K562 (cell line): ENCODE measurements around the gene SLC35F4. TPM values are rescaled to one million over a fixed set of nuclear protein-coding genes. Genes with fewer than 3 reads are reported as not detected.

Source experiments
- ATAC-seq: fragments of 200-7000 bp; cut with Tn5 transposase; 3 replicates; pipeline ENCODE4 v1.9.1; 2020; ENCODE audit warnings: moderate library complexity
- BruUV-seq: library from RNA; stranded (reverse); fragments of 400-500 nt; replicated peaks from 2 replicates; lab custom pipeline; 2021; lab: Mats Ljungman, UMichigan
- CTCF ChIA-PET: fragments of 300-600 bp; formaldehyde crosslinking; extraction: SDS; loops from one replicate; lab custom pipeline; 2021; ENCODE audit warnings: low intra/inter-chr PET ratio; lab: Yijun Ruan, JAX
- POLR2A ChIA-PET: fragments of 300-600, 350-650 bp; sonication (Branson Sonifier 250); formaldehyde crosslinking; extraction: SDS; loops from one replicate; lab custom pipeline; 2021; ENCODE audit warnings: antibody characterized with exemption, inconsistent platforms; lab: Yijun Ruan, JAX
- DNase-seq, 4 experiments: peaks; one replicate each; pipeline versions ENCODE4 v3.0.0 to v3.0.0-alpha.2; 2011 to 2018; ENCODE audit warnings: low spot score in 3 of 4, mixed read lengths in 3 of 4; ENCODE audit errors: extremely low read depth in 1 of 4
- FAIRE-seq: peaks from 2 replicates; lab custom pipeline; 2011; peaks lifted over from hg19 to GRCh38; lab: Jason Lieb, UNC
- H2AFZ ChIP-seq: 2 replicates; pipeline ENCODE4 v1.6.0; 2011; ENCODE audit warnings: low read depth, low read length, control low read depth, inconsistent platforms
- H3K27ac ChIP-seq: fragments of 200-600 bp; 3 replicates; pipeline ENCODE4 v1.8.0; 2011; ENCODE audit warnings: low read depth, mild to moderate bottlenecking, control low read depth, inconsistent platforms, low read length, moderate library complexity, mixed read lengths; ENCODE audit errors: extremely low read depth
- H3K27me3 ChIP-seq, 2 experiments: fragments of 300-600 bp in 1 of 2; 2 replicates in 1 of 2; 3 replicates in 1 of 2; pipeline versions ENCODE4 v1.6.0 to v1.8.0; 2011; ENCODE audit warnings: inconsistent platforms in 2 of 2, low read length in 2 of 2, mild to moderate bottlenecking in 1 of 2, mixed read lengths in 1 of 2, moderate library complexity in 1 of 2; ENCODE audit not compliant: control insufficient read depth in 2 of 2, insufficient read depth in 2 of 2
- H3K36me3 ChIP-seq: fragments of 300-600 bp; 3 replicates; pipeline ENCODE4 v1.8.0; 2011; ENCODE audit warnings: mild to moderate bottlenecking, low read length, inconsistent platforms; ENCODE audit not compliant: control insufficient read depth, insufficient read depth
- H3K4me1 ChIP-seq, 2 experiments: fragments of 200-600 bp in 1 of 2; replicated peaks in 1 of 2; 2 replicates in 1 of 2; 3 replicates in 1 of 2; pipeline versions ENCODE4 v1.5.1 to v1.8.0; 2011; ENCODE audit warnings: inconsistent platforms in 2 of 2, low read length in 2 of 2, mild to moderate bottlenecking in 1 of 2, mixed read lengths in 1 of 2, moderate library complexity in 1 of 2; ENCODE audit not compliant: control insufficient read depth in 2 of 2, insufficient read depth in 2 of 2
- H3K4me2 ChIP-seq: 2 replicates; pipeline ENCODE4 v1.6.1; 2011; ENCODE audit warnings: low read length, control low read depth, inconsistent platforms, mixed read lengths; ENCODE audit not compliant: insufficient read depth
- H3K4me3 ChIP-seq: fragments of 200-600 bp; sonication (generic), shearing (Covaris generic); 2 replicates; pipeline ENCODE4 v1.5.1; 2016; ENCODE audit warnings: control low read depth, inconsistent platforms
- H3K79me2 ChIP-seq: fragments of 200-600 bp; 3 replicates; pipeline ENCODE4 v1.8.0; 2011; ENCODE audit warnings: low read length, inconsistent platforms; ENCODE audit not compliant: control insufficient read depth, insufficient read depth
- H3K9ac ChIP-seq, 2 experiments: 2 replicates each; pipeline versions ENCODE4 v1.6.0 to v1.6.1; 2011; ENCODE audit warnings: low read depth in 2 of 2, low read length in 2 of 2, control low read depth in 1 of 2, inconsistent platforms in 1 of 2, mild to moderate bottlenecking in 1 of 2, mixed read lengths in 1 of 2; ENCODE audit not compliant: insufficient read depth in 1 of 2
- H3K9me1 ChIP-seq: one replicate; pipeline ENCODE4 v1.6.0; 2011; ENCODE audit warnings: inconsistent platforms, mild to moderate bottlenecking, low read length, moderate library complexity; ENCODE audit not compliant: control insufficient read depth, insufficient read depth
- H3K9me3 ChIP-seq: replicated peaks from 2 replicates; pipeline ENCODE4 v1.5.1; 2011; ENCODE audit warnings: low read depth, low read length, inconsistent platforms; ENCODE audit not compliant: control insufficient read depth, insufficient read depth
- H4K20me1 ChIP-seq: replicated peaks from 2 replicates; pipeline ENCODE4 v1.6.1; 2011; ENCODE audit warnings: low read length, inconsistent platforms, mixed read lengths; ENCODE audit not compliant: control insufficient read depth, insufficient read depth
- HLTF ChIP-seq: fragments of 450-650 bp; IDR thresholded peaks from 2 replicates; pipeline ENCODE4 v1.6.1; 2016
- HMG20B ChIP-seq: fragments of 250-450 bp; sonication (Bioruptor Pico); IDR thresholded peaks from 2 replicates; pipeline ENCODE4 v1.5.0; 2021; ENCODE audit warnings: mild to moderate bottlenecking
- PCBP2 ChIP-seq: fragments of 200-400 bp; formaldehyde crosslinking; IDR thresholded peaks from 2 replicates; pipeline ENCODE4 v1.6.1; 2018; ENCODE audit warnings: low read length, low read depth, mild to moderate bottlenecking, moderate library complexity; ENCODE audit not compliant: poor library complexity, severe bottlenecking
- ZNF174 ChIP-seq: fragments of 250-450 bp; sonication (Bioruptor Pico); IDR thresholded peaks from 2 replicates; pipeline ENCODE4 v1.4.0; 2020; ENCODE audit warnings: mild to moderate bottlenecking
- ZNF589 ChIP-seq: fragments of 200-800 bp; sonication (Bioruptor generic); IDR thresholded peaks from 2 replicates; pipeline ENCODE4 v1.6.1; 2016; ENCODE audit warnings: low read depth, missing genetic modification characterization, missing compliant biosample characterization
- WGBS: fragments of 100-300 bp; shearing (Covaris generic); methylation state at CpG from one replicate; pipeline ENCODE4 v1.1.6; 2016; ENCODE audit warnings: low coverage, mixed read lengths; ENCODE audit not compliant: insufficient coverage; ENCODE audit errors: missing lambda C conversion rate; 5-methylcytosine and 5-hydroxymethylcytosine counted together
- in situ Hi-C: fragments of 300-500 bp; cut with MboI; formaldehyde crosslinking; loops from 4 replicates; pipeline ENCODE4 v1.15.0; 2018; ENCODE audit warnings: inconsistent platforms, mixed read lengths
- intact Hi-C: fragments of 100-400 bp; cut with micrococcal nuclease; formaldehyde crosslinking; loops from 2 replicates; pipeline ENCODE4 v1.14.2; 2022
- polyA plus RNA-seq, 8 experiments: library from polyadenylated mRNA; depleted of rRNA in 4 of 8; stranded (reverse) in 5 of 8; unstranded in 3 of 8; fragments of >200 nt; fragmentation: Nextera tagmentation in 2 of 8; fragmentation: Illumina TruSeq in 1 of 8; extraction: Ambion mirVana in 2 of 8; extraction: Trizol in 1 of 8; gene quantifications; 2 replicates each; pipeline versions ENCODE4 v1.2.1 to v1.2.3, GENCODE V29; 2011 to 2014; ENCODE audit warnings: inconsistent platforms in 1 of 8, missing spikeins in 1 of 8
- total RNA-seq, 7 experiments: library from RNA; depleted of rRNA in 6 of 7; stranded (reverse); fragments of >200 nt in 6 of 7; fragmentation: Illumina TruSeq in 2 of 7; extraction: Trizol in 2 of 7; gene quantifications; 2 replicates each; pipeline versions ENCODE4 v1.2.1 to v1.2.3, GENCODE V29; 2011 to 2021; ENCODE audit warnings: low replicate concordance in 1 of 7
- TF ChIP-seq, protein P1 (sequence below): fragments of 250-450 bp; sonication (Bioruptor Pico); IDR thresholded peaks from 2 replicates; pipeline ENCODE4 v1.4.0; 2020; ENCODE audit warnings: mild to moderate bottlenecking

The SLC35F4 gene
- total and polyA plus RNA-seq, 9 of the 15 experiments (the other 6 are each of a cell fraction or from before 2014, with no cell fraction given), result 0.01 TPM; not detected in 8

DNA sequence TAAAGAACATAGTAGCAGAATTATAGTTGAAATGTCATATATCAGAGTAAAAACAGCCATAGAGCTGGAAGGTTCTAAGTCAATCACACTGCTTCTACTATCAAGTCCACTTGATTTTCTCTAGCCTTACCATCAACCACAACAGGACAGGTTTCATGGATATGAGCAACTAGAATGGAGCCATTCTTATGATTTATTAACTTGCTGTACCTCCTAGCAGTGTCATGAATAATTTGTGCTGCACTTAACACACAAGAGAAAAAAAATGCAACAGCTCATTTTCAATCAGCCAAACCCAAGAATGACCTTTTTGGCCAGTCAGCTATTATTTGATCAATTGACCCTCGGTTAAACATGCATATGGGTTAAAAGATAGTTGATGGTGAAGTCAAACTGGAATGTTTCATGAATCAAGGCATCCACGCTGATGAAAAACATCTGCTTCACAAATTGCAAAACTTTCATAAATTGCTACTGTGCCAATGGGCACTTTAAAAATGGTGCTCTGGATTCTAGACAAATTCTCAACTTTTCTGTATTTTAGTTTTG lies 316.8 kb downstream of the SLC35F4 start:
- Histone ChIP-seq H3K27me3 (no peaks in the 10 kb centered on the region), H4K20me1 (no peaks in the 10 kb centered on the region), H3K9me3 (no peaks in the 10 kb centered on the region), H2AFZ (no peak overlapping the region), H3K4me2 (no peak overlapping the region), H3K9me1 (no peaks in the 10 kb centered on the region), H3K4me3 (no peak overlapping the region), H3K27ac (no peak overlapping the region), H3K36me3 (no peaks in the 10 kb centered on the region), H3K79me2 (no peaks in the 10 kb centered on the region), H3K9ac (no peak overlapping the region), H3K4me1 (no peaks in the 10 kb centered on the region)
- WGBS, result 0% methylated on average over 2 of the region's 2 CpGs
- ChIA-PET POLR2A (no interaction called here), CTCF (no interaction called here)
- in situ Hi-C loops (no loop called here), intact Hi-C loops (no loop called here)
- FAIRE-seq (no peak), ATAC-seq (no peak), DNase-seq (no peak)
- BruUV-seq, result no TSS peak
- TF ChIP-seq ZNF174 (CRISPR knock-in tag), result no peak
- no peak for TF ChIP-seq PCBP2
- no peak for TF ChIP-seq HLTF
- no peak for TF ChIP-seq ZNF589 (CRISPR knock-in tag)
- TF ChIP-seq HMG20B (CRISPR knock-in tag), result no peak
- TF ChIP-seq, protein P1, sequence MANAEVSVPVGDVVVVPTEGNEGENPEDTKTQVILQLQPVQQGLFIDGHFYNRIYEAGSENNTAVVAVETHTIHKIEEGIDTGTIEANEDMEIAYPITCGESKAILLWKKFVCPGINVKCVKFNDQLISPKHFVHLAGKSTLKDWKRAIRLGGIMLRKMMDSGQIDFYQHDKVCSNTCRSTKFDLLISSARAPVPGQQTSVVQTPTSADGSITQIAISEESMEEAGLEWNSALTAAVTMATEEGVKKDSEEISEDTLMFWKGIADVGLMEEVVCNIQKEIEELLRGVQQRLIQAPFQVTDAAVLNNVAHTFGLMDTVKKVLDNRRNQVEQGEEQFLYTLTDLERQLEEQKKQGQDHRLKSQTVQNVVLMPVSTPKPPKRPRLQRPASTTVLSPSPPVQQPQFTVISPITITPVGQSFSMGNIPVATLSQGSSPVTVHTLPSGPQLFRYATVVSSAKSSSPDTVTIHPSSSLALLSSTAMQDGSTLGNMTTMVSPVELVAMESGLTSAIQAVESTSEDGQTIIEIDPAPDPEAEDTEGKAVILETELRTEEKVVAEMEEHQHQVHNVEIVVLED, result no peak
